GM13976 (cell line): ENCODE data around the gene ACSL5.

Experiments
- DNase-seq: peaks from one replicate; pipeline ENCODE4 v3.0.0; 2012; ENCODE audit warnings: low spot score
- CTCF ChIP-seq: IDR thresholded peaks from 2 replicates; pipeline ENCODE4 v1.5.1; 2012; ENCODE audit warnings: borderline replicate concordance, mild to moderate bottlenecking; ENCODE audit not compliant: insufficient read depth; ENCODE audit errors: extremely low read depth, missing control alignments, control extremely low read depth
- in situ Hi-C: fragments of 300-500 bp; cut with MboI; formaldehyde crosslinking; loops from one replicate; pipeline ENCODE4 v1.12.0; 2022; ENCODE audit warnings: low sequenced_read_pairs, mixed read lengths, inconsistent platforms; ENCODE audit not compliant: unreplicated experiment

ACSL5 gene

GRCh38 chr10:112349521-112350085 lies 24.3 kb upstream of the ACSL5 start:
- DNase-seq: no peak
- in situ Hi-C loops: no loop called here
- TF ChIP-seq CTCF: no peak

GRCh38 chr10:112351146-112351545 lies 22.8 kb upstream of the ACSL5 start:
- TF ChIP-seq CTCF: no peak
- no peak for DNase-seq
- in situ Hi-C loops: no loop called here

GRCh38 chr10:112352044-112352443 lies 21.9 kb upstream of the ACSL5 start:
- in situ Hi-C loops: no loop called here
- no peak for TF ChIP-seq CTCF
- DNase-seq: no peak

- in situ Hi-C loops: no loop called here
- no peak for TF ChIP-seq CTCF
- DNase-seq: no peak
These were observed 20.9 kb upstream of the ACSL5 start for GRCh38 chr10:112353046-112353445.

- in situ Hi-C loops: no loop called here
- DNase-seq: no peak
- no peak for TF ChIP-seq CTCF
These were observed 17.2 kb upstream of the ACSL5 start for GRCh38 chr10:112356686-112357085.

- in situ Hi-C loops: no loop called here
- no peak for DNase-seq
- TF ChIP-seq CTCF: no peak
These were observed 14.2 kb upstream of the ACSL5 start for GRCh38 chr10:112359606-112360307.
